ENCODE results near the gene NEBL. TPM values are rescaled to one million over a fixed set of nuclear protein-coding genes. Genes with fewer than 3 reads are reported as not detected.

The NEBL gene
- total and polyA plus RNA-seq, 2 of the 4 experiments (the other 2 are of a cell fraction), result under 0.01 TPM

DNA sequence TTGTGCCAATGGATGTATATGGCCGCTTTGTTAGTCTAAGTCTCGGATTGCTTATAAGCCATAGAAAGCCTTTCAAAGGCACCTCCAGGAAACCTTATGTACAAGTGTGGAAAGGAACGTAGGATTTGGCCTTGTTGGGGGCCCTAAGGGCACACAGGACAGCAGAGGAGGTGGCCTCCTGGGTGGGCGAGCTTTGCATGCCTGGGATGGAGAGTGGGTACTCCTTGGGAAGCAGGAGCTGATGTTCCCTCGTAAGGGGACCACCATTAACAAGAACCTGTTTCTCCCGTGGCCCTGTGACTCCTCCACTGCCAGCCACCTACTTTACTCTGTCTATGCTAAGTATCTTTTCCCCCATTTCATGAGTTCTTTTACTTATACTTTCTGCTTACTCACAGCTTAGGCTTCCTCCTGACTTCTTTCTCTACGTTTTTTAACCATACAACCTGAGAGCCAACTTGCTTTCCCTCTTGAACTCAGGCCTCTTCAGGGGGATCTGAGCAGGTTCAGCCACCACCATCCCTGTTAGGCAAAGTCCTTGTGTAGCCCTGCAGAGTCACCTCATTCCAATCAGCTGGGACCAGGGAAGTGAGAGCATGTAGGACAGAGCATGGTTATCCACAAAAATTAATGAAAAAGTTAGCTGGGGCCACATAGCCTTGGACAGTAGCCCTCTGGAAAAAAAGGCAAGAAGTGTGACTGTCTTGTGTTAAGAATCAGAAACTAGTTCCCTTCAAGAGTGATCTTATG lies 118.9 kb downstream of the NEBL start:
- intact Hi-C loops (cut with micrococcal nuclease), result no loop called here
- POLR2A ChIA-PET (ENCODE audit: unreplicated experiment), result no interaction called here

More for the DNA sequence above, 118.9 kb downstream of the NEBL start:
- dilution Hi-C loops (cut with HindIII; ENCODE audit: low sequenced_read_pairs, unreplicated experiment), result no loop called here
- no peak overlapping the region for H2BK5ac ChIP-seq (ENCODE audit: low read depth, low read length, poor library complexity, severe bottlenecking)
- no peak overlapping the region for H2AK5ac ChIP-seq (ENCODE audit: low read depth, low read length)
- no peaks in the 10 kb centered on the region for H3K4me1 ChIP-seq (ENCODE audit: control insufficient read depth, insufficient read depth, low read length)
- H4K5ac ChIP-seq (ENCODE audit: low read depth, low read length), result no peak overlapping the region
- WGBS, 2 experiments (ENCODE audit: extremely low coverage in 2 of 2, insufficient read length in 1 of 2), result 80% methylated on average over 1 of the region's 7 CpGs; no CpG with 5 or more reads in 1 of the 2 experiments
- H3K23ac ChIP-seq (ENCODE audit: low read depth, low read length), result no peak overlapping the region
- no peak overlapping the region for H3K18ac ChIP-seq (ENCODE audit: low read depth, low read length)
- H2BK20ac ChIP-seq (ENCODE audit: low read depth, low read length), result no peak overlapping the region
- no peaks in the 10 kb centered on the region for H3K9me1 ChIP-seq (ENCODE audit: insufficient read depth, low read length)
- H3K27me3 ChIP-seq (ENCODE audit: control insufficient read depth, insufficient read depth, low read length), result no peaks in the 10 kb centered on the region
- H4K91ac ChIP-seq (ENCODE audit: insufficient read depth, low read depth, low read length), result no peak overlapping the region
- H4K8ac ChIP-seq (ENCODE audit: low read depth in 2 of 2, low read length in 2 of 2), result no peak overlapping the region
- no peak overlapping the region for H3K4me2 ChIP-seq (ENCODE audit: low read depth, low read length)
- no peaks in the 10 kb centered on the region for H3K36me3 ChIP-seq (ENCODE audit: control insufficient read depth, insufficient read depth, low read length)
- peaks cover 2% of the 10 kb centered on the region; the same call in 1 of the 2 replicates for H3K9me3 ChIP-seq (ENCODE audit: control insufficient read depth, insufficient read depth, low read length)
- H2AFZ ChIP-seq (replicated peaks; ENCODE audit: low read length, poor library complexity), result no peak overlapping the region
- BruUV-seq (replicated peaks), result no TSS peak
- H2BK120ac ChIP-seq (ENCODE audit: low read depth, low read length), result no peak overlapping the region
- no peak overlapping the region for H3K56ac ChIP-seq (ENCODE audit: extremely low read depth, insufficient read depth, low read length)
- no peak overlapping the region for H3K4ac ChIP-seq (ENCODE audit: low read depth, low read length)
- in situ Hi-C loops (cut with MboI; ENCODE audit: low sequenced_read_pairs), result no loop called here
- CTCF ChIA-PET, result no interaction called here
- no peak overlapping the region for H2BK15ac ChIP-seq (ENCODE audit: low read depth, low read length)
- no peaks in the 10 kb centered on the region for H3K79me1 ChIP-seq (ENCODE audit: low read depth in 1 of 2, low read length in 2 of 2)
- H3K9ac ChIP-seq (ENCODE audit: low read depth, low read length), result no peak overlapping the region
- H3K14ac ChIP-seq (replicated peaks; ENCODE audit: low read depth, low read length), result no peak overlapping the region
- H4K20me1 ChIP-seq (ENCODE audit: insufficient read depth, low read length), result no peaks in the 10 kb centered on the region
- no peak overlapping the region for H3K4me3 ChIP-seq (ENCODE audit: insufficient read depth, low read depth, low read length)
- ATAC-seq (ENCODE audit: low read depth) (no peak), DNase-seq (no peak)
- H3K27ac ChIP-seq (ENCODE audit: insufficient read depth, low read length), result no peak overlapping the region
- H2AK9ac ChIP-seq (replicated peaks; ENCODE audit: low read depth, low read length, poor library complexity), result no peak overlapping the region
- TF ChIP-seq CEBPB (IDR thresholded peaks at IDR 0.05; ENCODE audit: low read depth, low read length) (no peak), FOS (IDR thresholded peaks at IDR 0.05; ENCODE audit: low read depth, low read length) (no peak), RAD21 (IDR thresholded peaks at IDR 0.05; ENCODE audit: low read length) (no peak), MAFK (IDR thresholded peaks at IDR 0.05; ENCODE audit: low read depth, low read length) (no peak), RFX5 (IDR thresholded peaks at IDR 0.05; ENCODE audit: low read depth, low read length) (no peak), CHD1 (IDR thresholded peaks at IDR 0.05; ENCODE audit: low read depth, low read length) (no peak), NFE2L2 (IDR thresholded peaks at IDR 0.05; ENCODE audit: low read depth, low read length) (no peak), BHLHE40 (IDR thresholded peaks at IDR 0.05; ENCODE audit: low read depth, low read length) (no peak), RCOR1 (IDR thresholded peaks at IDR 0.05; ENCODE audit: insufficient replicate concordance, low read length) (no peak), POLR2A (IDR thresholded peaks at IDR 0.05; ENCODE audit: low read depth, low read length) (no peak), MAZ (IDR thresholded peaks at IDR 0.05; ENCODE audit: borderline replicate concordance, low read depth, low read length) (no peak), MXI1 (IDR thresholded peaks at IDR 0.05; ENCODE audit: borderline replicate concordance, low read depth, low read length) (no peak), SMC3 (IDR thresholded peaks at IDR 0.05; ENCODE audit: low read depth, low read length) (no peak)
- TF ChIP-seq, protein P1, sequence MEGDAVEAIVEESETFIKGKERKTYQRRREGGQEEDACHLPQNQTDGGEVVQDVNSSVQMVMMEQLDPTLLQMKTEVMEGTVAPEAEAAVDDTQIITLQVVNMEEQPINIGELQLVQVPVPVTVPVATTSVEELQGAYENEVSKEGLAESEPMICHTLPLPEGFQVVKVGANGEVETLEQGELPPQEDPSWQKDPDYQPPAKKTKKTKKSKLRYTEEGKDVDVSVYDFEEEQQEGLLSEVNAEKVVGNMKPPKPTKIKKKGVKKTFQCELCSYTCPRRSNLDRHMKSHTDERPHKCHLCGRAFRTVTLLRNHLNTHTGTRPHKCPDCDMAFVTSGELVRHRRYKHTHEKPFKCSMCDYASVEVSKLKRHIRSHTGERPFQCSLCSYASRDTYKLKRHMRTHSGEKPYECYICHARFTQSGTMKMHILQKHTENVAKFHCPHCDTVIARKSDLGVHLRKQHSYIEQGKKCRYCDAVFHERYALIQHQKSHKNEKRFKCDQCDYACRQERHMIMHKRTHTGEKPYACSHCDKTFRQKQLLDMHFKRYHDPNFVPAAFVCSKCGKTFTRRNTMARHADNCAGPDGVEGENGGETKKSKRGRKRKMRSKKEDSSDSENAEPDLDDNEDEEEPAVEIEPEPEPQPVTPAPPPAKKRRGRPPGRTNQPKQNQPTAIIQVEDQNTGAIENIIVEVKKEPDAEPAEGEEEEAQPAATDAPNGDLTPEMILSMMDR (conservative IDR thresholded peaks at IDR 0.05; ENCODE audit: low read depth, low read length), result no peak
- TF ChIP-seq, protein P2, sequence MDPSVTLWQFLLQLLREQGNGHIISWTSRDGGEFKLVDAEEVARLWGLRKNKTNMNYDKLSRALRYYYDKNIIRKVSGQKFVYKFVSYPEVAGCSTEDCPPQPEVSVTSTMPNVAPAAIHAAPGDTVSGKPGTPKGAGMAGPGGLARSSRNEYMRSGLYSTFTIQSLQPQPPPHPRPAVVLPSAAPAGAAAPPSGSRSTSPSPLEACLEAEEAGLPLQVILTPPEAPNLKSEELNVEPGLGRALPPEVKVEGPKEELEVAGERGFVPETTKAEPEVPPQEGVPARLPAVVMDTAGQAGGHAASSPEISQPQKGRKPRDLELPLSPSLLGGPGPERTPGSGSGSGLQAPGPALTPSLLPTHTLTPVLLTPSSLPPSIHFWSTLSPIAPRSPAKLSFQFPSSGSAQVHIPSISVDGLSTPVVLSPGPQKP (IDR thresholded peaks at IDR 0.05; ENCODE audit: borderline replicate concordance, low read depth, low read length), result no peak
- TF ChIP-seq, protein P3, sequence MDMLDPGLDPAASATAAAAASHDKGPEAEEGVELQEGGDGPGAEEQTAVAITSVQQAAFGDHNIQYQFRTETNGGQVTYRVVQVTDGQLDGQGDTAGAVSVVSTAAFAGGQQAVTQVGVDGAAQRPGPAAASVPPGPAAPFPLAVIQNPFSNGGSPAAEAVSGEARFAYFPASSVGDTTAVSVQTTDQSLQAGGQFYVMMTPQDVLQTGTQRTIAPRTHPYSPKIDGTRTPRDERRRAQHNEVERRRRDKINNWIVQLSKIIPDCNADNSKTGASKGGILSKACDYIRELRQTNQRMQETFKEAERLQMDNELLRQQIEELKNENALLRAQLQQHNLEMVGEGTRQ (IDR thresholded peaks at IDR 0.05; ENCODE audit: low read depth, low read length), result no peak

All from IMR-90 (cell line).